RWPE1 (cell line): ENCODE results near the gene GALNT13.

ENCODE experiments used
- CTCF ChIA-PET: fragments of 350-600 bp; sonication (Branson Sonifier 250); formaldehyde crosslinking; extraction: SDS; loops from one replicate; lab custom pipeline; 2021; lab: Yijun Ruan, JAX
- POLR2A ChIA-PET: fragments of 400-600 bp; formaldehyde crosslinking; extraction: SDS; loops from one replicate; lab custom pipeline; 2020; ENCODE audit warnings: antibody characterized with exemption; ENCODE audit not compliant: low non-redundant PET; lab: Yijun Ruan, JAX
- DNase-seq: peaks from one replicate; pipeline ENCODE4 v3.0.0; 2012; ENCODE audit warnings: low spot score
- H3K27ac ChIP-seq: fragments of 450-650 bp; 2 replicates; pipeline ENCODE4 v1.5.1; 2017
- TF ChIP-seq, protein P1 (sequence below): fragments of 450-650 bp; conservative IDR thresholded peaks from 2 replicates; pipeline ENCODE4 v1.5.1; 2017; ENCODE audit warnings: low read depth, mild to moderate bottlenecking

Gene GALNT13

GRCh38 chr2:154125891-154126290 is 254.2 kb downstream of the GALNT13 start:
- DNase-seq = no peak
- ChIA-PET POLR2A (no interaction called here), CTCF (interaction anchor here (0.6 kb wide), 1 partner anchor 116 kb away, joined by 3 read pairs; no protein-coding TSS in a partner anchor)
- no peak overlapping the region for H3K27ac ChIP-seq
- TF ChIP-seq, protein P1, sequence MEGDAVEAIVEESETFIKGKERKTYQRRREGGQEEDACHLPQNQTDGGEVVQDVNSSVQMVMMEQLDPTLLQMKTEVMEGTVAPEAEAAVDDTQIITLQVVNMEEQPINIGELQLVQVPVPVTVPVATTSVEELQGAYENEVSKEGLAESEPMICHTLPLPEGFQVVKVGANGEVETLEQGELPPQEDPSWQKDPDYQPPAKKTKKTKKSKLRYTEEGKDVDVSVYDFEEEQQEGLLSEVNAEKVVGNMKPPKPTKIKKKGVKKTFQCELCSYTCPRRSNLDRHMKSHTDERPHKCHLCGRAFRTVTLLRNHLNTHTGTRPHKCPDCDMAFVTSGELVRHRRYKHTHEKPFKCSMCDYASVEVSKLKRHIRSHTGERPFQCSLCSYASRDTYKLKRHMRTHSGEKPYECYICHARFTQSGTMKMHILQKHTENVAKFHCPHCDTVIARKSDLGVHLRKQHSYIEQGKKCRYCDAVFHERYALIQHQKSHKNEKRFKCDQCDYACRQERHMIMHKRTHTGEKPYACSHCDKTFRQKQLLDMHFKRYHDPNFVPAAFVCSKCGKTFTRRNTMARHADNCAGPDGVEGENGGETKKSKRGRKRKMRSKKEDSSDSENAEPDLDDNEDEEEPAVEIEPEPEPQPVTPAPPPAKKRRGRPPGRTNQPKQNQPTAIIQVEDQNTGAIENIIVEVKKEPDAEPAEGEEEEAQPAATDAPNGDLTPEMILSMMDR = no peak

GRCh38 chr2:154130821-154131220 is 259.1 kb downstream of the GALNT13 start:
- CTCF ChIA-PET = interaction anchor here (0.6 kb wide), 1 partner anchor 279 kb away, joined by 5 read pairs; no protein-coding TSS in a partner anchor
- DNase-seq = no peak
- TF ChIP-seq, protein P1 = no peak
- POLR2A ChIA-PET = no interaction called here
- no peak overlapping the region for H3K27ac ChIP-seq

DNA sequence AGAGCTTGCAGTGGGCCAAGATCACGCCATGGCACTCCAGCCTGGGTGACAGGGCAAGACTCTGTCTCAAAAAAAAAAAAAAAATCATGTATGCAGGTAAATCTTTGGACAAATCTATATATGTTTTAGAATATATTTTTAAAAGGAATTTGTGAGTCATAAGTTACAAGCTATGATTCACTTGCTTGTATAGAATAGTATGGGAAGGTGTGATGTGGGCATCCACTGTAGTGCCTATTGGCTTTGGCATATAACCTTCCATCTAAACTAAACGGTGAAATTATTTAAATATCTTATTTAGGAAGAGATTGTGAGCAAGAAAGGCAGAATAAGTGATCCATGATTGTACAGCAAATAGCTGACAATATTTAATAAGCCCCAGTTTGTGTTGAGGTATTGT is 261.1 kb downstream of the GALNT13 start:
- no peak overlapping the region for H3K27ac ChIP-seq
- CTCF ChIA-PET = no interaction called here
- TF ChIP-seq, protein P1 = no peak
- DNase-seq = no peak
- POLR2A ChIA-PET = no interaction called here

- POLR2A ChIA-PET = no interaction called here
- TF ChIP-seq, protein P1 = no peak
- DNase-seq = peak; percentile 13
- no peak overlapping the region for H3K27ac ChIP-seq
- CTCF ChIA-PET = no interaction called here
Measured at GRCh38 chr2:154133823-154134222, 262.1 kb downstream of the GALNT13 start.

DNA sequence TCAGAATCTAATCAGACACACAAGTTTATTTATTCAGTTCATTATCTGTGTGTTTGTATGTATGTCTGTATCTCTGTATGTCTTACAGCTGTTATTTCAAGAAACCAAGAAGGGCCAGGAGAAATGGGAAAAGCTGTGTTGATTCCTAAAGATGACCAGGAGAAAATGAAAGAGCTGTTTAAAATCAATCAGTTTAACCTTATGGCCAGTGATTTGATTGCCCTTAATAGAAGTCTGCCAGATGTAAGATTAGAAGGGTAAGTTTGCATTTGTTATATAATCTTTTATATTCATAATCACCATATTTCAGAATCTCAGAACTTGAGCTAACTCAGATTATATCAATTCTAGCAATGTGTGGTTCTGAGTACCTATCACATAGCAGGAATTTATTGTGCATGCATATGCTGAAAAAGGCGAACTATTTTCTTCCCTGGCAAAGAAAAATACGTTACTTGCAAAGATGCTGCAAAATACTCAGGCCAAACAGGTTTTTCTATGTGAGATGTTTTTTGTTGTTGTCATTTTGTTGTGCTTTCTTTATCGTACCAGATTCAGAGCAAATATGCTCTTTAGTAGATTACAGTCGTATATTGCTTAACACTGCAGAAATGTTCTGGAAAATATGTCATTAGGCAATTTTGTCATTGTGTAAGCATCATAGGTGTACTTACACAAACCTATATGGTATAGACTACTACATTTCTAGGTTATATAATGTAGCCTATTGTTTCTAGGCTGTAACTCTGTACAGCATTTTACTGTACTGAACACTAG is 268.7 kb downstream of the GALNT13 start:
- POLR2A ChIA-PET = no interaction called here

DNA sequence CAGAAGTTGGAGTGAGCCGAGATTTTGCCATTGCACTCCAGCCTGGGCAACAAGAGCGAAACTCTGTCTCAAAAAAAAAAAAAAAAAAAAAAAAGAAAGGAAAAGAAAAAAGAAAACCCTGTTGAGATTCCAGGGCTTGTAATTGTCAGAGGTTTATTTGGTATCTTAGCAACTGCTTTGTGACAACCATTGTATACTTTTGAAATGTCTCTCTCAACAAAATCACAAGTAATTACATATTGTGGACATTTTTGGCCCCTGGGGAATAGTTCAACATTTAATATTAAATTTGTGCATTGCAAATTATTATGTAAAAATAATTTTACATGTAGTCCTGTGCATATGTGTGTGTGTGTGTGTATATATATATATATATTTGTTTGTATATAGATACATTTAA is 270.8 kb downstream of the GALNT13 start:
- no peak overlapping the region for H3K27ac ChIP-seq
- POLR2A ChIA-PET = no interaction called here
- no peak for DNase-seq
- CTCF ChIA-PET = no interaction called here
- TF ChIP-seq, protein P1 = no peak

More for the DNA sequence above, 268.7 kb downstream of the GALNT13 start:
- CTCF ChIA-PET = no interaction called here
- H3K27ac ChIP-seq = no peak overlapping the region
- DNase-seq = no peak
- TF ChIP-seq, protein P1 = no peak
